ENCODE measurements around the gene MBOAT1.
"Not testable (repeated sequence)": the region's sequence is repeated elsewhere in the genome, so short reads cannot be mapped to it uniquely, and the experiment has no call there.

Gene MBOAT1

DNA sequence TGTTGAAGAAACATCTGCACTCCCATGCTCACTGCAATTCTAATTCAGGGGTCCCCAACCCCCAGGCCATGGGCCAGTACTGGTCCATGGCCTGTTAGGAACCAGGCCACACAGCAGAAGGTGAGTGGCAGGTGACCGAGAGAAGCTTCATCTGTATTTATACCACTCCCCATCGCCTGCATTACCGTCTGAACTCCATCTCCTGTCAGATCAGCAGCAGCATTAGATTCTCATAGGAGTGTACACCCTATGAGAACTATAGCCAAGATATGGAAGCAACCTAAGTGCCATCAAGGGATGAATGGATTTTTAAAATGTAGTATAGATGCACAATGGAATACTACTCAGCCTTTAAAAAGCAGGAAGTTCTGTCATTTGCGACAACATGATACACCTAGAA, 53.2 kb downstream of the MBOAT1 start:
- peaks cover 1% of the 10 kb centered on the region for H3K36me3 Mint-ChIP-seq (ENCODE audit: low read depth)
- H3K27ac Mint-ChIP-seq = no peak overlapping the region
- H3K4me3 Mint-ChIP-seq = no peak overlapping the region
- H3K9me3 Mint-ChIP-seq = no peaks in the 10 kb centered on the region
- H3K27me3 Mint-ChIP-seq (ENCODE audit: low read depth) = no peaks in the 10 kb centered on the region
- H3K4me1 Mint-ChIP-seq (ENCODE audit: low read depth) = peaks cover 3% of the 10 kb centered on the region

DNA sequence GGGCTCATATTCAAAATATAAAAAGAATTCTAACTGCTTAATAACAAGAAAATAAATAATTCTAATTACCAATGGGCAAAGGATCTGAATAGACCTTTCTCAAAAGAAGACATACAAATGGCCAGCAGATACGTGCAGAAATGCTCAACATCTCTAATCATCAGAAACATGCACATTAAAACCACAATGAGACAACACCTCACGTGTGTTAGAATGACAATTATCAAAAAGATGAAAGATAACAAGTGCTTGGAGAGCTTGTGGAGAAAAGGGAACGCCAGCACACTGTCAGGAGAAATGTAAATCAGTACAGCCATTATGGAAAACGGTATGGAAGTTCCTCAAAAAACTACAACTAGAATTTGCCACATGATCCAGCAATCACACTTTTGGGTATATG, 53.6 kb downstream of the MBOAT1 start:
- Mint-ChIP-seq H3K4me1 (ENCODE audit: low read depth) (peaks cover 3% of the 10 kb centered on the region), H3K4me3 (no peak overlapping the region), H3K36me3 (ENCODE audit: low read depth) (peaks cover 1% of the 10 kb centered on the region), H3K27ac (no peak overlapping the region), H3K9me3 (no peaks in the 10 kb centered on the region), H3K27me3 (ENCODE audit: low read depth) (no peaks in the 10 kb centered on the region)

GRCh38 chr6:20156824-20157223, 55.4 kb downstream of the MBOAT1 start:
- peaks cover 3% of the 10 kb centered on the region for H3K36me3 Mint-ChIP-seq (ENCODE audit: low read depth)
- no peaks in the 10 kb centered on the region for H3K27me3 Mint-ChIP-seq (ENCODE audit: low read depth)
- no peak overlapping the region for H3K4me3 Mint-ChIP-seq

GRCh38 chr6:20154753-20155152, 57.5 kb downstream of the MBOAT1 start:
- Mint-ChIP-seq H3K4me1 (ENCODE audit: low read depth) (peaks cover 3% of the 10 kb centered on the region), H3K27me3 (ENCODE audit: low read depth) (no peaks in the 10 kb centered on the region), H3K4me3 (no peak overlapping the region), H3K27ac (no peak overlapping the region), H3K36me3 (ENCODE audit: low read depth) (peaks cover 9% of the 10 kb centered on the region), H3K9me3 (no peaks in the 10 kb centered on the region)

More at GRCh38 chr6:20156824-20157223, 55.4 kb downstream of the MBOAT1 start:
- Mint-ChIP-seq H3K9me3 (no peaks in the 10 kb centered on the region), H3K4me1 (ENCODE audit: low read depth) (peaks cover 3% of the 10 kb centered on the region), H3K27ac (no peak overlapping the region)

- H3K9me3 Mint-ChIP-seq = no peaks in the 10 kb centered on the region
- H3K4me3 Mint-ChIP-seq = no peak overlapping the region
- peaks cover 3% of the 10 kb centered on the region for H3K4me1 Mint-ChIP-seq (ENCODE audit: low read depth)
- H3K27ac Mint-ChIP-seq = no peak overlapping the region
- H3K27me3 Mint-ChIP-seq (ENCODE audit: low read depth) = no peaks in the 10 kb centered on the region
- peaks cover 14% of the 10 kb centered on the region for H3K36me3 Mint-ChIP-seq (ENCODE audit: low read depth)
Observed at GRCh38 chr6:20153194-20153593, 59.1 kb downstream of the MBOAT1 start.

GRCh38 chr6:20148433-20148832, 63.8 kb downstream of the MBOAT1 start:
- Mint-ChIP-seq H3K36me3 (ENCODE audit: low read depth) (peaks cover 26% of the 10 kb centered on the region), H3K9me3 (peaks cover 9% of the 10 kb centered on the region), H3K4me3 (no peak overlapping the region), H3K4me1 (ENCODE audit: low read depth) (no peaks in the 10 kb centered on the region), H3K27me3 (ENCODE audit: low read depth) (no peaks in the 10 kb centered on the region), H3K27ac (no peak overlapping the region)

- Mint-ChIP-seq H3K4me1 (ENCODE audit: low read depth) (no peaks in the 10 kb centered on the region), H3K9me3 (peaks cover 9% of the 10 kb centered on the region), H3K36me3 (ENCODE audit: low read depth) (peaks cover 30% of the 10 kb centered on the region), H3K27me3 (ENCODE audit: low read depth) (no peaks in the 10 kb centered on the region), H3K4me3 (no peak overlapping the region), H3K27ac (no peak overlapping the region)
Observed at GRCh38 chr6:20147469-20147868, 64.8 kb downstream of the MBOAT1 start.

DNA sequence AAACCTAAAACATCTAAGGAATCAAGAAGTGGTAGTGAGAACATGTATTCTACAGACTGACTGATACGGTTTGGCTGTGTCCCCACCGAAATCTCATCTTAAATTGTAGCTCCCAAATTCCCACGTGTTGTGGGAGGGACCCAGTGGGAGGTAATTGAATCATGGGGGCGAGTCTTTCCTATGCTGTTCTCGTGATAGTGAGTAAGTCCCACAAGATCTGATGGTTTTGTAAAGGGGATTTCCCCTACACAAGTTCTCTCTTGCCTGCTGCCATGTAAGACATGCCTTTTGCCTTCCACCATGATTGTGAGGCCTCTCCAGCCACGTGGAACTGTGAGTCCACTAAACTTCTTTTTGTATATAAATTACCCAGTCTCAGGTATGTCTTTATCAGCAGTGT, 65.4 kb downstream of the MBOAT1 start:
- not testable (repeated sequence) for H3K4me1 Mint-ChIP-seq (ENCODE audit: low read depth); H3K9me3 Mint-ChIP-seq; H3K27me3 Mint-ChIP-seq (ENCODE audit: low read depth); H3K27ac Mint-ChIP-seq; H3K4me3 Mint-ChIP-seq
- H3K36me3 Mint-ChIP-seq (ENCODE audit: low read depth) = peaks cover 29% of the 10 kb centered on the region

GRCh38 chr6:20146291-20146690, 66.0 kb downstream of the MBOAT1 start:
- H3K4me1 Mint-ChIP-seq (ENCODE audit: low read depth) = no peaks in the 10 kb centered on the region
- H3K36me3 Mint-ChIP-seq (ENCODE audit: low read depth) = peaks cover 32% of the 10 kb centered on the region
- no peak overlapping the region for H3K27ac Mint-ChIP-seq
- H3K27me3 Mint-ChIP-seq (ENCODE audit: low read depth) = no peaks in the 10 kb centered on the region
- peaks cover 9% of the 10 kb centered on the region for H3K9me3 Mint-ChIP-seq
- no peak overlapping the region for H3K4me3 Mint-ChIP-seq

DNA sequence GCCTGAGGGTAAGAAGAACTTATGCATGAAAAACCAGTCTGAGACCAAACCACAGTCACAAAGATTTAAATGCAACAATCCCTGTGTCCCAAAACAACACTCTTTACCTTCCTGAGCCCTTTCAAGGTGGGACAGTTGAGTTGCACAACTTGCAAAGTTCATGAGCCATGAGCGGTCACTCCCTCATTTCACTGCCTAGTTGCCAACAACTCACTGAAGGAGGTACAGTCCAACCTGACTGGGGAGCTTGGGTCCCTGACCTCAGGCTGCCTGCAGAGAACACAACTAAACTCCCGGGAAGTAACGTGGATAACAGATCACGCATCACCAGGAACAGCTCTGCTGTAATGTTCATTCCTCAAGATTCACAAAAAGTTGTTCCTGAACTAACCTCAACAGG, 69.4 kb downstream of the MBOAT1 start:
- Mint-ChIP-seq H3K4me3 (no peak overlapping the region), H3K4me1 (ENCODE audit: low read depth) (peaks cover 1% of the 10 kb centered on the region), H3K27ac (no peak overlapping the region), H3K27me3 (ENCODE audit: low read depth) (no peaks in the 10 kb centered on the region), H3K9me3 (peaks cover 9% of the 10 kb centered on the region), H3K36me3 (ENCODE audit: low read depth) (peaks cover 31% of the 10 kb centered on the region)

DNA sequence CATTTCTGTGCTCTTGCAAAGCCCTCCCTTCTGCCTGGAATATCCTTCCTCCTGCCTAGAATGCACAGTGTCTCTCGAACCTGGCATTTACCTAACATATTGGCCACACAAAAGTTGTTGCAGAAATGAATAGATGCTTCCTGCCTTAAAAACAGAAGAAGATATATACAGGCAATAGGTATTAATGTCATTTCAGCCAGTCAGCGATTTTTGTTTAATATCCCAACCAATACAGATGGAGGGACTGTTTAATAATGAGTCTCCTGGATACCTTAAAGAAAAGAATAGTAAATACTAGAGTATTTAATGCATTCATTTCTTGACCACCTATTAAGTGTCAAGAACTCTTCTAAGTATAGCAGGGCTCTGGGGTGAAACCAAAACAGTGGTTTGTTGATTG, 70.3 kb downstream of the MBOAT1 start:
- H3K4me1 Mint-ChIP-seq (ENCODE audit: low read depth) = peaks cover 9% of the 10 kb centered on the region
- H3K4me3 Mint-ChIP-seq = no peak overlapping the region
- no peak overlapping the region for H3K27ac Mint-ChIP-seq
- H3K36me3 Mint-ChIP-seq (ENCODE audit: low read depth) = peaks cover 31% of the 10 kb centered on the region
- H3K9me3 Mint-ChIP-seq = peaks cover 6% of the 10 kb centered on the region
- no peaks in the 10 kb centered on the region for H3K27me3 Mint-ChIP-seq (ENCODE audit: low read depth)

DNA sequence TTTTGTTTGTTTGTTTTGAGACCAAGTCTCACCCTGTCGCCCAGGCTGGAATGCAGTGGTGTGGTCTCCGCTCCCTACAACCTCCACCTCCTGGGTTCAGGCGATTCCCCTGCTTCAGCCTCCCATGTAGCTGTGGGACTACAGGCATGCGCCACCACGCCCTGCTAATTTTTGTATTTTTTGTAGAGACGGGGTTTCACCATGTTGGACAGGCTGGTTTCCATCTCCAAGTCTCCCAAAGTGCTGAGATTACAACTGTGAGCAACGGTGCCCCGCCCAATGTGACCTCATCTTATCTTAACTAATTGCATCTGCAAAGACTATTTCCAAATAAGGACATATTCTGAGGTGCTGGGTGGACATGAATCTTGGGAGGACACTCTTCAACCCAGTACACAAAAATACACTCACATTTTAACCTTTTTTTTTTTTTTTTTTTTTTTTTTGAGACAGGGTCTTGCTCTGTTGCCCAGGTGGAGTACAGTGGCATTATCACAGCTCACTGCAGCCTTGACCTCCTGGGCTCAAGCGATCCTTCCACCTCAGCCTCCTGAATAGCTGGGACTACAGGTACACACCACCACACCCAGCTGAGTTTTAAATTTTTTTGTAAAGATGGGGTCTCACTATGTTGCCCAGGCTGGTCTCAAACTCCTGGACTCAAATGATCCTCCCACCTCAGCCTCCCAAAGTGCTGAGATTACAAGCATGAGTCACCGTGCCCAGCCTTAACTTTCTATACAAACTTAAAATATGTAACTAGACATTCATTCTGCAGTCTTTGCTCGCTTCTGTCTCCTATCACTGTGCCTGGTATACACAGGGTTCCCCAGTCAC, 72.9 kb downstream of the MBOAT1 start:
- peaks cover 23% of the 10 kb centered on the region for H3K36me3 Mint-ChIP-seq (ENCODE audit: low read depth)
- not testable (repeated sequence) for H3K27me3 Mint-ChIP-seq (ENCODE audit: low read depth); H3K4me3 Mint-ChIP-seq; H3K27ac Mint-ChIP-seq; H3K4me1 Mint-ChIP-seq (ENCODE audit: low read depth); H3K9me3 Mint-ChIP-seq

DNA sequence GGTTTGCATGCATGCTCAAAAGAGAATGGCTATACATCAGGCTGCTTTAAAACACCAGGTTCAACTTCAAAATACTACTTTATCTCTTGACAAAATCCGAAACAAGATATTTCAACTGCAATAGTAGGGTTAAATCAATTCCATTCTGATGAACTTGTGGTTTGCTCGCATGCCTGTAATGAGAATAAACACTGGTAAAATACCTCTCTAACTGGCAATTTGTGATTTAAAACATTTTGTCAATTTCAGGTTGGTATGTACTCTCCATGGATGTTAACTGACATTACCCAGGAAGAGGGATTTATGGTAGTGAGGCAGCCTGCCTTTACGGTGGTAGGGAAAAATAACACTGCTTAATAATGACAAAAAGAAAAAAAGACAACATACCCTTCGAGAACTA, 74.4 kb downstream of the MBOAT1 start:
- Mint-ChIP-seq H3K36me3 (ENCODE audit: low read depth) (peaks cover 26% of the 10 kb centered on the region), H3K4me3 (no peak overlapping the region), H3K27ac (no peak overlapping the region), H3K4me1 (ENCODE audit: low read depth) (peaks cover 9% of the 10 kb centered on the region), H3K27me3 (ENCODE audit: low read depth) (no peaks in the 10 kb centered on the region), H3K9me3 (no peaks in the 10 kb centered on the region)

DNA sequence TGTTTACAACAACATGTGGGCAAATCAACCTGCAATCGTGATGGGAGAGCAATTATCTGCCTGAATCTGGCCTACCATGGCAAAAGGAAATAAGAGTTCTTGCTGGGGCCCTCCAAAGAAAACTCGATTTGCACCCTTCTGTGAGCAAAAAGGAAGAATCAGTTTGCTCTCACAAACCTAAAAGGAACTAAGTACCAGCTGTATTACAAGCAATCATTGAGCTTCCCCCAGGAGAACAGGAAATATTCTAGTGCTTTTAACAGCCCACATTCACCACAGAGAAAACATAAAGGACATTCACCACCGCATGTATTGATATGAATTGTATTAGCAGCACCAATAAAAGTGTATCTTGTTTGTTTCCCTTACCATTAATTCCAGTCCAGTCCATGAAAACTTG, 75.0 kb downstream of the MBOAT1 start:
- no peak overlapping the region for H3K27ac Mint-ChIP-seq
- no peak overlapping the region for H3K4me3 Mint-ChIP-seq
- no peaks in the 10 kb centered on the region for H3K27me3 Mint-ChIP-seq (ENCODE audit: low read depth)
- H3K4me1 Mint-ChIP-seq (ENCODE audit: low read depth) = peaks cover 9% of the 10 kb centered on the region
- H3K9me3 Mint-ChIP-seq = no peaks in the 10 kb centered on the region
- H3K36me3 Mint-ChIP-seq (ENCODE audit: low read depth) = peaks cover 28% of the 10 kb centered on the region

- Mint-ChIP-seq H3K27me3 (ENCODE audit: low read depth) (no peaks in the 10 kb centered on the region), H3K4me3 (no peak overlapping the region), H3K4me1 (ENCODE audit: low read depth) (peaks cover 9% of the 10 kb centered on the region), H3K36me3 (ENCODE audit: low read depth) (peaks cover 25% of the 10 kb centered on the region), H3K27ac (no peak overlapping the region), H3K9me3 (no peaks in the 10 kb centered on the region)
Observed at GRCh38 chr6:20135677-20136268, 76.5 kb downstream of the MBOAT1 start.
